K562 (cell line): ENCODE results near the gene DSCAM.

ENCODE experiments used
- ATF1 ChIP-seq, 2 experiments: fragments of 450-650 bp in 1 of 2; IDR thresholded peaks; 2 replicates each; pipeline ENCODE4 v1.6.1; 2016; ENCODE audit warnings: missing compliant biosample characterization in 1 of 2, missing genetic modification characterization in 1 of 2
- EGR1 ChIP-seq: fragments of 450-650 bp; conservative IDR thresholded peaks from 2 replicates; pipeline ENCODE4 v1.6.1; 2017; ENCODE audit warnings: mild to moderate bottlenecking
- EZH2 ChIP-seq: IDR thresholded peaks from 2 replicates; pipeline ENCODE4 v1.6.1; 2012; ENCODE audit warnings: low read depth, mild to moderate bottlenecking, inconsistent platforms, low read length, borderline replicate concordance
- HDAC6 ChIP-seq: IDR thresholded peaks from 2 replicates; pipeline ENCODE4 v1.6.1; 2012; ENCODE audit warnings: low read depth, mild to moderate bottlenecking, control low read depth, inconsistent platforms, low read length, moderate library complexity
- MXI1 ChIP-seq: IDR thresholded peaks from 2 replicates; pipeline ENCODE4 v1.6.1; 2011; ENCODE audit warnings: low read depth, mild to moderate bottlenecking, improper control_type of control experiment, low read length
- NCOA4 ChIP-seq: fragments of 450-650 bp; IDR thresholded peaks from 2 replicates; pipeline ENCODE4 v1.6.1; 2018; ENCODE audit warnings: mild to moderate bottlenecking; ENCODE audit not compliant: partially characterized antibody
- POLR2A ChIP-seq: fragments of 450-650 bp; conservative IDR thresholded peaks from 2 replicates; pipeline ENCODE4 v1.6.1; 2016
- POLR2AphosphoS5 ChIP-seq: IDR thresholded peaks from 2 replicates; pipeline ENCODE4 v1.6.1; 2011; ENCODE audit warnings: mild to moderate bottlenecking, low read depth, low read length, moderate library complexity; ENCODE audit not compliant: control insufficient read depth, insufficient read depth
- ZBTB1 ChIP-seq: sonication (generic); formaldehyde crosslinking; IDR thresholded peaks from 2 replicates; pipeline ENCODE4 v1.8.1; 2023; ENCODE audit warnings: missing genetic modification reagents, low read depth, mild to moderate bottlenecking, borderline replicate concordance
- ZBTB17 ChIP-seq: fragments of 450-650 bp; formaldehyde crosslinking; IDR thresholded peaks from 2 replicates; pipeline ENCODE4 v1.4.0; 2020; ENCODE audit warnings: mild to moderate bottlenecking
- ZBTB7A ChIP-seq: IDR thresholded peaks from 2 replicates; pipeline ENCODE4 v1.6.1; 2011; ENCODE audit warnings: low read depth, mild to moderate bottlenecking, low read length, moderate library complexity, borderline replicate concordance; ENCODE audit not compliant: control insufficient read depth
- TF ChIP-seq, protein P1 (sequence below), 3 experiments: IDR thresholded peaks in 2 of 3; conservative IDR thresholded peaks in 1 of 3; 2 replicates each; pipeline ENCODE4 v1.5.1; 2011 to 2012; ENCODE audit warnings: low read length in 3 of 3, mild to moderate bottlenecking in 3 of 3, control low read depth in 2 of 3, improper control_type of control experiment in 1 of 3, inconsistent platforms in 1 of 3, low read depth in 1 of 3, mixed read lengths in 1 of 3, moderate library complexity in 1 of 3; ENCODE audit not compliant: insufficient read depth in 2 of 3
- TF ChIP-seq, protein P2 (sequence below), 2 experiments: fragments of 200-800 bp in 1 of 2; sonication (Bioruptor generic) in 1 of 2; sonication (generic) in 1 of 2; formaldehyde crosslinking in 1 of 2; IDR thresholded peaks in 1 of 2; conservative IDR thresholded peaks in 1 of 2; 2 replicates each; pipeline versions ENCODE4 v1.5.0 to v1.6.1; 2016 to 2020; ENCODE audit warnings: missing compliant biosample characterization in 1 of 2, missing genetic modification characterization in 1 of 2, missing genetic modification reagents in 1 of 2
- TF ChIP-seq, protein P3 (sequence below), 2 experiments: fragments of 450-650 bp; formaldehyde crosslinking in 1 of 2; IDR thresholded peaks; 2 replicates each; pipeline versions ENCODE4 v1.4.0 to v1.6.1; 2014 to 2020; ENCODE audit warnings: mild to moderate bottlenecking in 2 of 2, borderline replicate concordance in 1 of 2, low read depth in 1 of 2

DNA sequence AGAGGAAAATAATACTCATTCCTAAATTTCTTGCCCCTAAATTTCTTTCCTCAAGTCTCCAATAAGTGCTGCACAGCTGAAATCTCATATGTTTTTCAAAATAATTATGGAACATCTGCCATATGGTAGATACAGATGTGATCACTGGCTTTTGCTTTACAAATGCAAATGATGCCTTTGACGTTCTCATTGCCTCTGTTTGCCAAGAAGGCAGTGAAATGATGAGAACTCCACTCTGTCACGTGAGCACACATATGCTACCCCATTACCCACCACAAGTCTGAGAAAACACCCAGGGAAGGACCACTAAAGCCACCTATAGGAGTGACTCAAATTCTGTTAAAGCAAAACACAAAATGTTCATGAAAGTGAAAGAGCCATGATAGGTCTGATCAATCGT is 43.9 kb downstream of the DSCAM start:
- TF ChIP-seq ZBTB7A (no peak), ZBTB1 (CRISPR knock-in tag) (no peak), ATF1 (CRISPR knock-in tag; IDR thresholded peaks at IDR 0.05) (no peak), ATF1 (tag; IDR thresholded peaks at IDR 0.05) (no peak), NCOA4 (no peak), POLR2AphosphoS5 (no peak), MXI1 (no peak), POLR2A (no peak), EGR1 (no peak), HDAC6 (no peak), EZH2 (no peak), ZBTB17 (CRISPR knock-in tag) (no peak)
- TF ChIP-seq, protein P1, sequence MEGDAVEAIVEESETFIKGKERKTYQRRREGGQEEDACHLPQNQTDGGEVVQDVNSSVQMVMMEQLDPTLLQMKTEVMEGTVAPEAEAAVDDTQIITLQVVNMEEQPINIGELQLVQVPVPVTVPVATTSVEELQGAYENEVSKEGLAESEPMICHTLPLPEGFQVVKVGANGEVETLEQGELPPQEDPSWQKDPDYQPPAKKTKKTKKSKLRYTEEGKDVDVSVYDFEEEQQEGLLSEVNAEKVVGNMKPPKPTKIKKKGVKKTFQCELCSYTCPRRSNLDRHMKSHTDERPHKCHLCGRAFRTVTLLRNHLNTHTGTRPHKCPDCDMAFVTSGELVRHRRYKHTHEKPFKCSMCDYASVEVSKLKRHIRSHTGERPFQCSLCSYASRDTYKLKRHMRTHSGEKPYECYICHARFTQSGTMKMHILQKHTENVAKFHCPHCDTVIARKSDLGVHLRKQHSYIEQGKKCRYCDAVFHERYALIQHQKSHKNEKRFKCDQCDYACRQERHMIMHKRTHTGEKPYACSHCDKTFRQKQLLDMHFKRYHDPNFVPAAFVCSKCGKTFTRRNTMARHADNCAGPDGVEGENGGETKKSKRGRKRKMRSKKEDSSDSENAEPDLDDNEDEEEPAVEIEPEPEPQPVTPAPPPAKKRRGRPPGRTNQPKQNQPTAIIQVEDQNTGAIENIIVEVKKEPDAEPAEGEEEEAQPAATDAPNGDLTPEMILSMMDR (IDR thresholded peaks at IDR 0.05 in 2 of 3, conservative IDR thresholded peaks at IDR 0.05 in 1 of 3; ENCODE audit: insufficient read depth in 2 of 3, low read depth in 1 of 3, low read length in 3 of 3) = no peak
- TF ChIP-seq, protein P2, sequence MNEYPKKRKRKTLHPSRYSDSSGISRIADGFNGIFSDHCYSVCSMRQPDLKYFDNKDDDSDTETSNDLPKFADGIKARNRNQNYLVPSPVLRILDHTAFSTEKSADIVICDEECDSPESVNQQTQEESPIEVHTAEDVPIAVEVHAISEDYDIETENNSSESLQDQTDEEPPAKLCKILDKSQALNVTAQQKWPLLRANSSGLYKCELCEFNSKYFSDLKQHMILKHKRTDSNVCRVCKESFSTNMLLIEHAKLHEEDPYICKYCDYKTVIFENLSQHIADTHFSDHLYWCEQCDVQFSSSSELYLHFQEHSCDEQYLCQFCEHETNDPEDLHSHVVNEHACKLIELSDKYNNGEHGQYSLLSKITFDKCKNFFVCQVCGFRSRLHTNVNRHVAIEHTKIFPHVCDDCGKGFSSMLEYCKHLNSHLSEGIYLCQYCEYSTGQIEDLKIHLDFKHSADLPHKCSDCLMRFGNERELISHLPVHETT (CRISPR knock-in tag; conservative IDR thresholded peaks at IDR 0.05 in 1 of 2, IDR thresholded peaks at IDR 0.05 in 1 of 2) = no peak
- TF ChIP-seq, protein P3, sequence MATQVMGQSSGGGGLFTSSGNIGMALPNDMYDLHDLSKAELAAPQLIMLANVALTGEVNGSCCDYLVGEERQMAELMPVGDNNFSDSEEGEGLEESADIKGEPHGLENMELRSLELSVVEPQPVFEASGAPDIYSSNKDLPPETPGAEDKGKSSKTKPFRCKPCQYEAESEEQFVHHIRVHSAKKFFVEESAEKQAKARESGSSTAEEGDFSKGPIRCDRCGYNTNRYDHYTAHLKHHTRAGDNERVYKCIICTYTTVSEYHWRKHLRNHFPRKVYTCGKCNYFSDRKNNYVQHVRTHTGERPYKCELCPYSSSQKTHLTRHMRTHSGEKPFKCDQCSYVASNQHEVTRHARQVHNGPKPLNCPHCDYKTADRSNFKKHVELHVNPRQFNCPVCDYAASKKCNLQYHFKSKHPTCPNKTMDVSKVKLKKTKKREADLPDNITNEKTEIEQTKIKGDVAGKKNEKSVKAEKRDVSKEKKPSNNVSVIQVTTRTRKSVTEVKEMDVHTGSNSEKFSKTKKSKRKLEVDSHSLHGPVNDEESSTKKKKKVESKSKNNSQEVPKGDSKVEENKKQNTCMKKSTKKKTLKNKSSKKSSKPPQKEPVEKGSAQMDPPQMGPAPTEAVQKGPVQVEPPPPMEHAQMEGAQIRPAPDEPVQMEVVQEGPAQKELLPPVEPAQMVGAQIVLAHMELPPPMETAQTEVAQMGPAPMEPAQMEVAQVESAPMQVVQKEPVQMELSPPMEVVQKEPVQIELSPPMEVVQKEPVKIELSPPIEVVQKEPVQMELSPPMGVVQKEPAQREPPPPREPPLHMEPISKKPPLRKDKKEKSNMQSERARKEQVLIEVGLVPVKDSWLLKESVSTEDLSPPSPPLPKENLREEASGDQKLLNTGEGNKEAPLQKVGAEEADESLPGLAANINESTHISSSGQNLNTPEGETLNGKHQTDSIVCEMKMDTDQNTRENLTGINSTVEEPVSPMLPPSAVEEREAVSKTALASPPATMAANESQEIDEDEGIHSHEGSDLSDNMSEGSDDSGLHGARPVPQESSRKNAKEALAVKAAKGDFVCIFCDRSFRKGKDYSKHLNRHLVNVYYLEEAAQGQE (IDR thresholded peaks at IDR 0.05; ENCODE audit: borderline replicate concordance) = no peak
- TF ChIP-seq, protein P3 (CRISPR knock-in tag; IDR thresholded peaks at IDR 0.05; ENCODE audit: low read depth) = no peak
